Kidney epithelial cell (primary cell): ENCODE results near the gene TMCO1. TPM values are rescaled to one million over a fixed set of nuclear protein-coding genes. Genes with fewer than 3 reads are reported as not detected.

ENCODE experiments used
- DNase-seq: peaks from one replicate; pipeline ENCODE4 v3.0.0-alpha.2; 2010; ENCODE audit warnings: low read depth
- H3K27me3 ChIP-seq: 2 replicates; pipeline ENCODE4 v1.6.0; 2011; ENCODE audit warnings: low read length; ENCODE audit not compliant: control insufficient read depth, insufficient read depth
- H3K36me3 ChIP-seq: 2 replicates; pipeline ENCODE4 v1.5.1; 2011; ENCODE audit warnings: low read length; ENCODE audit not compliant: control insufficient read depth, insufficient read depth
- H3K4me3 ChIP-seq: 2 replicates; pipeline ENCODE4 v1.5.1; 2011; ENCODE audit warnings: low read depth, mild to moderate bottlenecking, control low read depth, low read length
- total RNA-seq: library from RNA; depleted of rRNA; stranded (reverse); fragments of >200 nt; gene quantifications from 2 replicates; pipeline ENCODE4 v1.2.3, GENCODE V29; 2015
- TF ChIP-seq, protein P1 (sequence below): IDR thresholded peaks from 2 replicates; pipeline ENCODE4 v1.5.1; 2011; ENCODE audit warnings: mild to moderate bottlenecking, moderate library complexity, low read length, control low read depth, inconsistent platforms; ENCODE audit not compliant: insufficient read depth, poor library complexity, severe bottlenecking

TMCO1 gene
- total RNA-seq, 1 donor from 2014 or later: 87.2 TPM

DNA sequence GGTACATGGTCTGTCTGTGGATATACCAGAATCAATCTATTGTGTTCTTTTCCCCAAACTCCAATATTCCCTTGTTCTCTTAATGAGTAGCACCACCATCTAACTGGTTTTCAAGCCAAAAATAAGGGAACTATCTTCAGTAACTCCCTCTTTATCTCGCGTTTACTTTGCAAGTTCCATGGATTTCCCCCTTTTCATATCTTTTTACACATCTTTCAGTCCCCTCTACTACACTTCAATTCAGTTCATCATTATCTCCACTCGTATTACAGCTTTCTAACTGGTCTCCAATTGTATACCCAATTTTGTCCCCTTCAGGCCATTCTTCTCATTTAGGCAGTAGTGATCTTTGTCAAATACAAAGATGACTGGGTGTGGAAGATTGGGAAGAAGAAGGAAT is 4.1 kb upstream of the TMCO1 start:
- Histone ChIP-seq H3K4me3 (no peak overlapping the region), H3K27me3 (no peaks in the 10 kb centered on the region), H3K36me3 (no peaks in the 10 kb centered on the region)
- TF ChIP-seq, protein P1, sequence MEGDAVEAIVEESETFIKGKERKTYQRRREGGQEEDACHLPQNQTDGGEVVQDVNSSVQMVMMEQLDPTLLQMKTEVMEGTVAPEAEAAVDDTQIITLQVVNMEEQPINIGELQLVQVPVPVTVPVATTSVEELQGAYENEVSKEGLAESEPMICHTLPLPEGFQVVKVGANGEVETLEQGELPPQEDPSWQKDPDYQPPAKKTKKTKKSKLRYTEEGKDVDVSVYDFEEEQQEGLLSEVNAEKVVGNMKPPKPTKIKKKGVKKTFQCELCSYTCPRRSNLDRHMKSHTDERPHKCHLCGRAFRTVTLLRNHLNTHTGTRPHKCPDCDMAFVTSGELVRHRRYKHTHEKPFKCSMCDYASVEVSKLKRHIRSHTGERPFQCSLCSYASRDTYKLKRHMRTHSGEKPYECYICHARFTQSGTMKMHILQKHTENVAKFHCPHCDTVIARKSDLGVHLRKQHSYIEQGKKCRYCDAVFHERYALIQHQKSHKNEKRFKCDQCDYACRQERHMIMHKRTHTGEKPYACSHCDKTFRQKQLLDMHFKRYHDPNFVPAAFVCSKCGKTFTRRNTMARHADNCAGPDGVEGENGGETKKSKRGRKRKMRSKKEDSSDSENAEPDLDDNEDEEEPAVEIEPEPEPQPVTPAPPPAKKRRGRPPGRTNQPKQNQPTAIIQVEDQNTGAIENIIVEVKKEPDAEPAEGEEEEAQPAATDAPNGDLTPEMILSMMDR: no peak
- no peak for DNase-seq

DNA sequence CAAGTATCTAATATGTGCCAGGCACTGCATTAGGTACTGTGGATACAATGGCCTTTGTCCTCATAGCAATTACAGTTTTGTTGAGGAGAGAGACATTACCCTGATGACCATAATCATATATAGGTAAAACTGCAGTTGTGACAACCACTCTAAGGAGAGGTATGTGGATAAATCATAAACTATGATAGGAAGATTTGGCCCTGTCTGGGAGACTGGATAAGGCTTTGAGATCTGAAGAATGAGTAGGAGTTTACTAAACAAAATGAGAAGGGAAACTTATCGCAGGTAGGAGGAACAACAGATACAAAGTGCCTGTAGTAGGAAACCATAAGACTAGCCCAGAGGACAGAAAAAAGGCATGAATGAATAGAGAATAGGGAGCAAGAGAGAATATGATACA is 4.4 kb downstream of the TMCO1 start:
- no peak for DNase-seq
- no peak overlapping the region for H3K4me3 ChIP-seq
- H3K36me3 ChIP-seq: no peaks in the 10 kb centered on the region
- no peaks in the 10 kb centered on the region for H3K27me3 ChIP-seq
- TF ChIP-seq, protein P1: no peak

DNA sequence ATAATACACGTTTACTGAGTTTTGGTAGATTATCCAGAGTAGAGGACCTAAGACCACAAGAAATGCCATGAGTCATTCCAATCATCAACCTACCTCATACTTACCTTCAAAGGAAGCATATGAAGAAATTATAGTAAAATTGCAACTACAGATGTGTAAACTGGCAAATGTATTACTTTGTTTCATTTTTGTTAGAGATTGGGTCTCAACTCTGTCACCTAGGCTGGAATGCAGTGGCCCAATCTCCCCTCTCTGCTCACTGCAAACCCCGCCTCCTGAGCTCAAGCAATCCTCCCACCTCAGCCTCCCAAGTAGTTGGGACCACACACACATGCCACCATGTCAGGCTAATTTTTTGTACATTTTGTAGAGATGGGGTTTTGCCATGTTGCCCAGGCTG is 5.2 kb downstream of the TMCO1 start:
- H3K4me3 ChIP-seq: no peak overlapping the region
- TF ChIP-seq, protein P1: no peak
- no peak for DNase-seq
- no peaks in the 10 kb centered on the region for H3K27me3 ChIP-seq
- no peaks in the 10 kb centered on the region for H3K36me3 ChIP-seq

DNA sequence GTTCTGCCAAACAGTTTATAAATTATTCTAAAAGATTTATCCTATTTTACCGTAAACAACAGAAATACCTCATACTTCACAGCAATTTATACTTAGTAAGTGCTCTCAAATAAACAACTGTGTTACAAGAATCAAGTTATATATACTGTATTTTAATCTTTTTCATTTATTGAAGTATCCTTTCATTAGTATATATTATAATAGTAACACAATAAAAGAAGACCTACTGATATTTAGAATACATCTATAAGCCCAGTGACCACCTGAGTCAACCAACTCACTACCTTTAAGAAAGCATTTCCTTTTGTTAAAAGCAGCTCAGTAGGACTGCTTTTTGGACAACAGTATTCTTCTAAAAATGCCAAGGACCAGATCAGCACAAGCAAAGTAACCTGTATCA is 5.9 kb downstream of the TMCO1 start:
- DNase-seq: no peak
- no peaks in the 10 kb centered on the region for H3K27me3 ChIP-seq
- no peaks in the 10 kb centered on the region for H3K36me3 ChIP-seq
- H3K4me3 ChIP-seq: no peak overlapping the region
- TF ChIP-seq, protein P1: no peak

DNA sequence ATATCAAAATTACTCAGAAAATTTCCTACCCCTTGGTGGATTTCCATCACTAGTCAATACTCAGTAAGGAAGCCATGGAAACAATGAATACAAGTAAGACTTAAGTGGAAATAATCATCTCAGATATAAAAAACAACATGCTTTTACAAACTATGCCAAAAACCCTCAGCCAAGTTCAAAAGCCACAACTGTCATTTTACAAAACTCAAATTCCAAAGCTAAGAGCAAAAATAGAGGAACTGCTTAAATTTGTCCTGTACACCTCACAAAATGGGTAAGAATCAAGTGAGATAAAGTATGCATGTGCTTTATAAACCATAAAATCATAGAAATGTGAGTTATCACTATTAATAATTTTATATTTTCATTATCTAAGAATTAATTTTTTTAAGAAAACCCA is 9.6 kb downstream of the TMCO1 start:
- Histone ChIP-seq H3K36me3 (no peaks in the 10 kb centered on the region), H3K27me3 (no peaks in the 10 kb centered on the region), H3K4me3 (no peak overlapping the region)
- TF ChIP-seq, protein P1: no peak
- DNase-seq: no peak

DNA sequence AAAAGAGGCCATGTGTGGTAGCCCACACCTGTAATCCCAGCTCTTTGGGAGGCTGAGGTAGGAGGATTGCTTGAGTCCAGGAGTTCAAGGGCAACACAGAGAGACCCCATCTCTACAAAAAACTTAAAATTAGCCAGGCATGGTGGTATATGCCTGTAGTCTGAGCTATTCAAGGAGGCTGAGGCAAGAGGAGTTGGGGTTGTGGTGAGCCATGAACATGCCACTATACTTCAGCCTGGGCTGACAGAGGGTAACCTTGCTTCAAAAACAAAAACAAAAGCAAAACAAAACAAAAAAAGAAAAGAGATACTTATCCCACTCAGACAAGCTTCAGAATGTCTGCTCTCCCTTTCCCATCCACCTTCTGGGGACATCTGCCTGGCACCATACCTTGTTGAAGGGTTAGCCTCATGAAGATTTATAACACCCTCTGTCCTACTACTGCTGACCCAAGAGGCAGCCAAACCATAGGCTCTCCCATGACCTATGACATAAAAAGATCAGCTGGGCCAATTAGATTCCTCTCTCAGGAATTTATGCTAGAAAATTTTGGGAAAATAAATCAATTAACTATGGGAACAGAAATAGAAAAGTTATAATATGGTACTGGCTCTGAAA is 13.2 kb downstream of the TMCO1 start:
- Histone ChIP-seq H3K36me3 (no peaks in the 10 kb centered on the region), H3K4me3 (no peak overlapping the region), H3K27me3 (no peaks in the 10 kb centered on the region)
- TF ChIP-seq, protein P1: no peak
- no peak for DNase-seq
